HG03175 (cell line): ENCODE data around the gene TGFBR3L.

Source experiments
- ATAC-seq: cut with Tn5 transposase; IDR thresholded peaks from one replicate; pipeline ENCODE4 v1.9.1; 2021; ENCODE audit warnings: mild to moderate bottlenecking, moderate library complexity; ENCODE audit not compliant: unreplicated experiment

The TGFBR3L gene

GRCh38 chr19:7914598-7915045 lies at the start of gene TGFBR3L:
Gene TGFBR3L (plus strand): TSS chr19:7914830.
- no peak for ATAC-seq

GRCh38 chr19:7865262-7865911 lies 49.2 kb upstream of the TGFBR3L start:
- ATAC-seq, result no peak

GRCh38 chr19:7866399-7867091 lies 48.1 kb upstream of the TGFBR3L start:
- no peak for ATAC-seq

- ATAC-seq, result no peak
Observed at GRCh38 chr19:7867092-7867844, 47.4 kb upstream of the TGFBR3L start.

- no peak for ATAC-seq
Observed at GRCh38 chr19:7868326-7868670, 46.3 kb upstream of the TGFBR3L start.

- peak; percentile 65 for ATAC-seq
Observed at GRCh38 chr19:7868671-7869452, 45.8 kb upstream of the TGFBR3L start.

GRCh38 chr19:7869453-7869909 lies 45.1 kb upstream of the TGFBR3L start:
- peak; percentile 59 for ATAC-seq

GRCh38 chr19:7869910-7870511 lies 44.6 kb upstream of the TGFBR3L start:
- no peak for ATAC-seq

GRCh38 chr19:7870571-7871436 lies 43.8 kb upstream of the TGFBR3L start:
- no peak for ATAC-seq

GRCh38 chr19:7871437-7872305 lies 43.0 kb upstream of the TGFBR3L start:
- no peak for ATAC-seq

GRCh38 chr19:7872306-7873204 lies 42.1 kb upstream of the TGFBR3L start:
- no peak for ATAC-seq

- ATAC-seq, result no peak
Observed at GRCh38 chr19:7873304-7874075, 41.1 kb upstream of the TGFBR3L start.

- ATAC-seq, result no peak
Observed at GRCh38 chr19:7874076-7874896, 40.3 kb upstream of the TGFBR3L start, which contains the start of gene PRR36. Gene PRR36 (minus strand): TSS chr19:7874390. CDS start chr19:7873689, 701 bp downstream.

GRCh38 chr19:7874897-7875273 lies 39.7 kb upstream of the TGFBR3L start:
- no peak for ATAC-seq

- no peak for ATAC-seq
Observed at GRCh38 chr19:7877249-7877836, 37.3 kb upstream of the TGFBR3L start.
